HEK293 (cell line): ENCODE results near the gene TWSG1.

Experiments
- CTCF ChIA-PET: fragments of 350-600 bp; formaldehyde crosslinking; extraction: SDS; loops from one replicate; lab custom pipeline; 2021; ENCODE audit warnings: antibody characterized with exemption; lab: Yijun Ruan, JAX
- POLR2A ChIA-PET: fragments of 300-600 bp; formaldehyde crosslinking; extraction: SDS; loops from one replicate; lab custom pipeline; 2020; ENCODE audit warnings: antibody characterized with exemption, inconsistent platforms; lab: Yijun Ruan, JAX
- H3K27ac ChIP-seq: fragments of 200-500 bp; sonication (Bioruptor generic); 2 replicates; pipeline ENCODE4 v1.5.1; 2014; ENCODE audit warnings: low read depth, low read length, control low read depth, inconsistent platforms; ENCODE audit errors: extremely low read depth
- H3K36me3 ChIP-seq, 2 experiments: fragments of 200-500 bp in 1 of 2; sonication (Bioruptor generic) in 1 of 2; 1 replicate in 1 of 2; 2 replicates in 1 of 2; pipeline ENCODE4 v1.5.1; 2014 to 2017; ENCODE audit warnings: inconsistent platforms in 2 of 2, low read length in 2 of 2; ENCODE audit not compliant: control insufficient read depth in 2 of 2, insufficient read depth in 1 of 2
- H3K4me1 ChIP-seq: fragments of 200-500 bp; sonication (Bioruptor generic); 2 replicates; pipeline ENCODE4 v1.5.1; 2014; ENCODE audit warnings: mild to moderate bottlenecking, low read length, inconsistent platforms; ENCODE audit not compliant: control insufficient read depth, insufficient read depth
- H3K4me3 ChIP-seq: 2 replicates; pipeline ENCODE4 v1.5.1; 2011; ENCODE audit warnings: low read depth, mild to moderate bottlenecking, control low read depth, low read length, moderate library complexity
- H3K9me3 ChIP-seq: fragments of 200-500 bp; sonication (Bioruptor generic); 2 replicates; pipeline ENCODE4 v1.5.1; 2014; ENCODE audit warnings: low read depth, low read length, inconsistent platforms; ENCODE audit not compliant: control insufficient read depth, insufficient read depth
- AEBP2 ChIP-seq: fragments of 450-650 bp; formaldehyde crosslinking; IDR thresholded peaks from 2 replicates; pipeline ENCODE4 v1.5.1; 2016; ENCODE audit warnings: missing biosample characterization, missing genetic modification characterization, borderline replicate concordance
- EGR2 ChIP-seq: fragments of 450-650 bp; formaldehyde crosslinking; IDR thresholded peaks from 2 replicates; pipeline ENCODE4 v1.5.1; 2016; ENCODE audit warnings: low read depth, missing biosample characterization, missing genetic modification characterization
- GFI1B ChIP-seq: fragments of 450-650 bp; formaldehyde crosslinking; IDR thresholded peaks from 2 replicates; pipeline ENCODE4 v1.5.1; 2016; ENCODE audit warnings: missing biosample characterization, missing genetic modification characterization
- GLIS2 ChIP-seq: fragments of 450-650 bp; formaldehyde crosslinking; IDR thresholded peaks from 2 replicates; pipeline ENCODE4 v1.5.1; 2016; ENCODE audit warnings: missing biosample characterization, missing genetic modification characterization
- HOXD13 ChIP-seq: sonication (generic); formaldehyde crosslinking; IDR thresholded peaks from 2 replicates; pipeline ENCODE4 v1.8.0; 2022; ENCODE audit warnings: missing genetic modification reagents, borderline replicate concordance
- MEIS1 ChIP-seq: sonication (generic); formaldehyde crosslinking; IDR thresholded peaks from 2 replicates; pipeline ENCODE4 v1.8.1; 2022; ENCODE audit warnings: missing genetic modification reagents, mild to moderate bottlenecking, borderline replicate concordance
- OSR2 ChIP-seq: fragments of 450-650 bp; formaldehyde crosslinking; IDR thresholded peaks from 2 replicates; pipeline ENCODE4 v1.5.1; 2016; ENCODE audit warnings: missing biosample characterization, missing genetic modification characterization
- ZNF133 ChIP-seq: fragments of 450-650 bp; formaldehyde crosslinking; IDR thresholded peaks from 2 replicates; pipeline ENCODE4 v1.5.1; 2016; ENCODE audit warnings: missing biosample characterization, missing genetic modification characterization
- ZNF202 ChIP-seq: fragments of 450-650 bp; formaldehyde crosslinking; IDR thresholded peaks from 2 replicates; pipeline ENCODE4 v1.5.1; 2016; ENCODE audit warnings: missing biosample characterization, missing genetic modification characterization, borderline replicate concordance
- ZNF211 ChIP-seq: fragments of 450-650 bp; formaldehyde crosslinking; IDR thresholded peaks from 2 replicates; pipeline ENCODE4 v1.5.1; 2016; ENCODE audit warnings: low read depth, missing biosample characterization, missing genetic modification characterization
- ZNF239 ChIP-seq: fragments of 450-650 bp; formaldehyde crosslinking; IDR thresholded peaks from 2 replicates; pipeline ENCODE4 v1.5.1; 2016; ENCODE audit warnings: missing biosample characterization, missing genetic modification characterization
- ZNF280C ChIP-seq: fragments of 450-650 bp; formaldehyde crosslinking; IDR thresholded peaks from 2 replicates; pipeline ENCODE4 v1.5.1; 2016; ENCODE audit warnings: missing biosample characterization, missing genetic modification characterization
- ZNF354C ChIP-seq: fragments of 450-650 bp; formaldehyde crosslinking; IDR thresholded peaks from 2 replicates; pipeline ENCODE4 v1.5.1; 2016; ENCODE audit warnings: missing biosample characterization, missing genetic modification characterization, low read depth, borderline replicate concordance
- ZNF416 ChIP-seq: fragments of 450-650 bp; formaldehyde crosslinking; IDR thresholded peaks from 2 replicates; pipeline ENCODE4 v1.5.1; 2016; ENCODE audit warnings: missing biosample characterization, missing genetic modification characterization
- ZNF488 ChIP-seq: fragments of 450-650 bp; formaldehyde crosslinking; IDR thresholded peaks from 2 replicates; pipeline ENCODE4 v1.5.1; 2016; ENCODE audit warnings: missing biosample characterization, missing genetic modification characterization
- ZNF555 ChIP-seq: fragments of 450-650 bp; formaldehyde crosslinking; conservative IDR thresholded peaks from 2 replicates; pipeline ENCODE4 v1.5.1; 2017; ENCODE audit warnings: missing biosample characterization, mild to moderate bottlenecking, missing genetic modification characterization, inconsistent platforms
- ZNF610 ChIP-seq: fragments of 450-650 bp; formaldehyde crosslinking; IDR thresholded peaks from 2 replicates; pipeline ENCODE4 v1.5.1; 2016; ENCODE audit warnings: missing biosample characterization, missing genetic modification characterization, borderline replicate concordance
- TF ChIP-seq, protein P1 (sequence below): fragments of 450-650 bp; formaldehyde crosslinking; IDR thresholded peaks from 2 replicates; pipeline ENCODE4; 2016; ENCODE audit warnings: missing biosample characterization, missing genetic modification characterization

The TWSG1 gene

GRCh38 chr18:9321017-9321452, 13.5 kb upstream of the TWSG1 start:
- H3K4me1 ChIP-seq: no peaks in the 10 kb centered on the region
- ChIA-PET POLR2A (interaction anchor here (1.3 to 1.8 kb wide), 2 partner anchors 13 kb away, joined by 4 to 7 read pairs; partner anchors contain the start of gene TWSG1), CTCF (interaction anchor here (0.6 to 1.1 kb wide), 2 partner anchors 57 to 116 kb away, joined by 3 read pairs; no protein-coding TSS in a partner anchor)
- no peaks in the 10 kb centered on the region for H3K9me3 ChIP-seq
- H3K36me3 ChIP-seq: no peaks in the 10 kb centered on the region
- no peak for TF ChIP-seq ZNF488 (tag by site-specific recombination)
- no peak for TF ChIP-seq ZNF202 (tag by site-specific recombination)
- TF ChIP-seq ZNF610: no peak
- TF ChIP-seq MEIS1: no peak
- TF ChIP-seq ZNF133 (tag by site-specific recombination): no peak
- TF ChIP-seq HOXD13: no peak
- no peak for TF ChIP-seq ZNF280C
- TF ChIP-seq EGR2 (tag by site-specific recombination): no peak
- no peak for TF ChIP-seq GFI1B (tag by site-specific recombination)
- TF ChIP-seq ZNF354C (tag by site-specific recombination): no peak
- no peak overlapping the region for H3K4me3 ChIP-seq
- no peak overlapping the region for H3K27ac ChIP-seq

DNA sequence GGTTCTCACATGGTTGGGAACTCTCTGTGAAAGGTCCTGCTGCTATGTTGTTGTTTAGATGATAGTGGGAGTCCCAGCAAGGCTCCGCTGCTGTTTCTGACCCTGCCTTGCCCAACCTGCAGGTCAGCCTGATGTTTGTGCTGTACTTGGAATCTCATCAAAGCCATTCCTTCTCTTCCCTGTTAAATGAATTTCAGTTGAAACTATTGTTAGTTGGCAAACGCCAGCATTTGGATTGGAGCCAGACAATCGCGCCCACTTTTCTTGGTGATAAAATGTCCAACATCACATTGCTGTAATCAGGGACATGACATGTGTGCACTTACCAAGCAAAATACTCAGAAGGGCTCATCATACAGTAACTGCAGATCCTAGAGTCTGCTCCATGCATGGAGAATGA, 12.8 kb upstream of the TWSG1 start:
- Histone ChIP-seq H3K36me3 (no peaks in the 10 kb centered on the region), H3K9me3 (no peaks in the 10 kb centered on the region), H3K4me1 (no peaks in the 10 kb centered on the region), H3K4me3 (no peak overlapping the region), H3K27ac (no peak overlapping the region)
- ChIA-PET CTCF (no interaction called here), POLR2A (interaction anchor here (1.3 kb wide), 1 partner anchor 13 kb away, joined by 4 read pairs; the partner anchor contains the start of gene TWSG1)
- TF ChIP-seq OSR2: no peak

GRCh38 chr18:9322744-9323143, 11.8 kb upstream of the TWSG1 start:
- ChIA-PET CTCF (interaction anchor here (0.6 to 0.8 kb wide), 3 partner anchors 8 to 253 kb away, joined by 3 to 5 read pairs (median 3); no protein-coding TSS in a partner anchor), POLR2A (no interaction called here)

More at GRCh38 chr18:9322744-9323143, 11.8 kb upstream of the TWSG1 start:
- H3K9me3 ChIP-seq: no peaks in the 10 kb centered on the region
- TF ChIP-seq ZNF239 (tag by site-specific recombination): no peak
- TF ChIP-seq ZNF555 (tag by site-specific recombination): no peak
- TF ChIP-seq GLIS2 (tag by site-specific recombination): no peak
- no peak for TF ChIP-seq ZNF211 (tag by site-specific recombination)
- no peak for TF ChIP-seq AEBP2 (tag by site-specific recombination)
- no peak for TF ChIP-seq ZNF416 (tag by site-specific recombination)
- TF ChIP-seq, protein P1, sequence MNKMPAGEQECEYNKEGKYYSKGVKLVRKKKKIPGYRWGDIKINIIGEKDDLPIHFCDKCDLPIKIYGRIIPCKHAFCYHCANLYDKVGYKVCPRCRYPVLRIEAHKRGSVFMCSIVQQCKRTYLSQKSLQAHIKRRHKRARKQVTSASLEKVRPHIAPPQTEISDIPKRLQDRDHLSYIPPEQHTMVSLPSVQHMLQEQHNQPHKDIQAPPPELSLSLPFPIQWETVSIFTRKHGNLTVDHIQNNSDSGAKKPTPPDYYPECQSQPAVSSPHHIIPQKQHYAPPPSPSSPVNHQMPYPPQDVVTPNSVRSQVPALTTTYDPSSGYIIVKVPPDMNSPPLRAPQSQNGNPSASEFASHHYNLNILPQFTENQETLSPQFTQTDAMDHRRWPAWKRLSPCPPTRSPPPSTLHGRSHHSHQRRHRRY (tag by site-specific recombination): no peak
- H3K27ac ChIP-seq: no peak overlapping the region
- H3K4me1 ChIP-seq: no peaks in the 10 kb centered on the region
- H3K4me3 ChIP-seq: no peak overlapping the region
- no peaks in the 10 kb centered on the region for H3K36me3 ChIP-seq
